ENCODE measurements around the gene LPCAT3. TPM values are rescaled to one million over a fixed set of nuclear protein-coding genes. Genes with fewer than 3 reads are reported as not detected.

The LPCAT3 gene
- total and polyA plus RNA-seq, 4 donors, result 41.9 to 96.5 (median 77.0) TPM

DNA sequence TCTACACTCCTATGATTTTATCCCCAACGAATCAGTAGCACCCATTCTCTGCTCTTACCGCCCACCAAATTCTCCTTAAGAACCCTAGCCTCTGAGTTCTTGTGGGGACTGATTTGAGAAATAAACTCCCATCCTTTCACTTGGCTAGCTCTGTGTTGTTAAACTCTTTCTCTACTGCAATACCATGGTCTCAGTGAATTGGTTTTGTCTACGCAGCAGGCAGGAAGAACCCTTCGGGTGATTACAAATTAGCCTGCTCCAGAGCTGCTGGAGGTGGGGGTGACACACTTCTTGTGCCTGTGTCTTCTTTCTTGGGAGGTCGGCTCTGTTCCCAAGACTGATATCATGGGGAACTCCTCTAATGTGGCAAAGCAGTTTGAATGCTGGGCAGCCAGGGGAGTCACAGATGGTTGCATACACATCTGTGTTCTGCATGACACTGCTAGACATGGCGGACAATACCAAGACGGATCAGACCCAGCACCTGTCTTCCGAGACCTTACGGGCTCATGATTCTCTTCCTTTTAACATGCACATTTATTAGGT, 40.6 kb upstream of the LPCAT3 start:
- no peak overlapping the region for H3K9ac ChIP-seq (ENCODE audit: low read depth in 1 of 2, low read length in 2 of 2)
- H3K36me3 ChIP-seq (ENCODE audit: control insufficient read depth in 4 of 4, insufficient read depth in 3 of 4, low read depth in 1 of 4, low read length in 3 of 4), result peaks cover 0 to 11% (median 2%) of the 10 kb centered on the region in 4 donors
- WGBS, result 94% methylated on average over 9 of the region's 9 CpGs
- H3K27ac ChIP-seq (ENCODE audit: low read depth in 1 of 2, low read length in 2 of 2), result peak overlapping the region; percentile 91 to 93
- H3K27me3 ChIP-seq (ENCODE audit: control insufficient read depth in 4 of 4, insufficient read depth in 4 of 4, low read length in 3 of 4), result no peaks in the 10 kb centered on the region
- no peak overlapping the region for H3K4me3 ChIP-seq (ENCODE audit: low read depth in 1 of 3, low read length in 3 of 3)
- TF ChIP-seq, protein P1, sequence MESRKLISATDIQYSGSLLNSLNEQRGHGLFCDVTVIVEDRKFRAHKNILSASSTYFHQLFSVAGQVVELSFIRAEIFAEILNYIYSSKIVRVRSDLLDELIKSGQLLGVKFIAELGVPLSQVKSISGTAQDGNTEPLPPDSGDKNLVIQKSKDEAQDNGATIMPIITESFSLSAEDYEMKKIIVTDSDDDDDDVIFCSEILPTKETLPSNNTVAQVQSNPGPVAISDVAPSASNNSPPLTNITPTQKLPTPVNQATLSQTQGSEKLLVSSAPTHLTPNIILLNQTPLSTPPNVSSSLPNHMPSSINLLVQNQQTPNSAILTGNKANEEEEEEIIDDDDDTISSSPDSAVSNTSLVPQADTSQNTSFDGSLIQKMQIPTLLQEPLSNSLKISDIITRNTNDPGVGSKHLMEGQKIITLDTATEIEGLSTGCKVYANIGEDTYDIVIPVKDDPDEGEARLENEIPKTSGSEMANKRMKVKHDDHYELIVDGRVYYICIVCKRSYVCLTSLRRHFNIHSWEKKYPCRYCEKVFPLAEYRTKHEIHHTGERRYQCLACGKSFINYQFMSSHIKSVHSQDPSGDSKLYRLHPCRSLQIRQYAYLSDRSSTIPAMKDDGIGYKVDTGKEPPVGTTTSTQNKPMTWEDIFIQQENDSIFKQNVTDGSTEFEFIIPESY (IDR thresholded peaks at IDR 0.05), result no peak
- TF ChIP-seq FOXA1 (IDR thresholded peaks at IDR 0.05), result no peak
- TF ChIP-seq NR2F2 (IDR thresholded peaks at IDR 0.05), result no peak
- TF ChIP-seq, protein P2, sequence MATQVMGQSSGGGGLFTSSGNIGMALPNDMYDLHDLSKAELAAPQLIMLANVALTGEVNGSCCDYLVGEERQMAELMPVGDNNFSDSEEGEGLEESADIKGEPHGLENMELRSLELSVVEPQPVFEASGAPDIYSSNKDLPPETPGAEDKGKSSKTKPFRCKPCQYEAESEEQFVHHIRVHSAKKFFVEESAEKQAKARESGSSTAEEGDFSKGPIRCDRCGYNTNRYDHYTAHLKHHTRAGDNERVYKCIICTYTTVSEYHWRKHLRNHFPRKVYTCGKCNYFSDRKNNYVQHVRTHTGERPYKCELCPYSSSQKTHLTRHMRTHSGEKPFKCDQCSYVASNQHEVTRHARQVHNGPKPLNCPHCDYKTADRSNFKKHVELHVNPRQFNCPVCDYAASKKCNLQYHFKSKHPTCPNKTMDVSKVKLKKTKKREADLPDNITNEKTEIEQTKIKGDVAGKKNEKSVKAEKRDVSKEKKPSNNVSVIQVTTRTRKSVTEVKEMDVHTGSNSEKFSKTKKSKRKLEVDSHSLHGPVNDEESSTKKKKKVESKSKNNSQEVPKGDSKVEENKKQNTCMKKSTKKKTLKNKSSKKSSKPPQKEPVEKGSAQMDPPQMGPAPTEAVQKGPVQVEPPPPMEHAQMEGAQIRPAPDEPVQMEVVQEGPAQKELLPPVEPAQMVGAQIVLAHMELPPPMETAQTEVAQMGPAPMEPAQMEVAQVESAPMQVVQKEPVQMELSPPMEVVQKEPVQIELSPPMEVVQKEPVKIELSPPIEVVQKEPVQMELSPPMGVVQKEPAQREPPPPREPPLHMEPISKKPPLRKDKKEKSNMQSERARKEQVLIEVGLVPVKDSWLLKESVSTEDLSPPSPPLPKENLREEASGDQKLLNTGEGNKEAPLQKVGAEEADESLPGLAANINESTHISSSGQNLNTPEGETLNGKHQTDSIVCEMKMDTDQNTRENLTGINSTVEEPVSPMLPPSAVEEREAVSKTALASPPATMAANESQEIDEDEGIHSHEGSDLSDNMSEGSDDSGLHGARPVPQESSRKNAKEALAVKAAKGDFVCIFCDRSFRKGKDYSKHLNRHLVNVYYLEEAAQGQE (IDR thresholded peaks at IDR 0.05), result no peak
- TF ChIP-seq RXRA (IDR thresholded peaks at IDR 0.05), result no peak
- no peak for TF ChIP-seq HNF4G (IDR thresholded peaks at IDR 0.05)
- TF ChIP-seq SP1 (IDR thresholded peaks at IDR 0.05), result no peak
- no peak for TF ChIP-seq JUND (IDR thresholded peaks at IDR 0.05)
- no peak for TF ChIP-seq TAF1 (conservative IDR thresholded peaks at IDR 0.05)
- no peak for TF ChIP-seq RAD21 (IDR thresholded peaks at IDR 0.05)
- no peak for TF ChIP-seq GABPA (IDR thresholded peaks at IDR 0.05 in 1 of 2, conservative IDR thresholded peaks at IDR 0.05 in 1 of 2)
- TF ChIP-seq, protein P3, sequence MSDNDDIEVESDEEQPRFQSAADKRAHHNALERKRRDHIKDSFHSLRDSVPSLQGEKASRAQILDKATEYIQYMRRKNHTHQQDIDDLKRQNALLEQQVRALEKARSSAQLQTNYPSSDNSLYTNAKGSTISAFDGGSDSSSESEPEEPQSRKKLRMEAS (IDR thresholded peaks at IDR 0.05), result no peak
- TF ChIP-seq, protein P4, sequence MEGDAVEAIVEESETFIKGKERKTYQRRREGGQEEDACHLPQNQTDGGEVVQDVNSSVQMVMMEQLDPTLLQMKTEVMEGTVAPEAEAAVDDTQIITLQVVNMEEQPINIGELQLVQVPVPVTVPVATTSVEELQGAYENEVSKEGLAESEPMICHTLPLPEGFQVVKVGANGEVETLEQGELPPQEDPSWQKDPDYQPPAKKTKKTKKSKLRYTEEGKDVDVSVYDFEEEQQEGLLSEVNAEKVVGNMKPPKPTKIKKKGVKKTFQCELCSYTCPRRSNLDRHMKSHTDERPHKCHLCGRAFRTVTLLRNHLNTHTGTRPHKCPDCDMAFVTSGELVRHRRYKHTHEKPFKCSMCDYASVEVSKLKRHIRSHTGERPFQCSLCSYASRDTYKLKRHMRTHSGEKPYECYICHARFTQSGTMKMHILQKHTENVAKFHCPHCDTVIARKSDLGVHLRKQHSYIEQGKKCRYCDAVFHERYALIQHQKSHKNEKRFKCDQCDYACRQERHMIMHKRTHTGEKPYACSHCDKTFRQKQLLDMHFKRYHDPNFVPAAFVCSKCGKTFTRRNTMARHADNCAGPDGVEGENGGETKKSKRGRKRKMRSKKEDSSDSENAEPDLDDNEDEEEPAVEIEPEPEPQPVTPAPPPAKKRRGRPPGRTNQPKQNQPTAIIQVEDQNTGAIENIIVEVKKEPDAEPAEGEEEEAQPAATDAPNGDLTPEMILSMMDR (IDR thresholded peaks at IDR 0.05; ENCODE audit: low read depth, low read length, missing input control), result no peak
- no peak for TF ChIP-seq HNF4A (conservative IDR thresholded peaks at IDR 0.05)
- TF ChIP-seq YY1 (IDR thresholded peaks at IDR 0.05), result no peak
- TF ChIP-seq, protein P5, sequence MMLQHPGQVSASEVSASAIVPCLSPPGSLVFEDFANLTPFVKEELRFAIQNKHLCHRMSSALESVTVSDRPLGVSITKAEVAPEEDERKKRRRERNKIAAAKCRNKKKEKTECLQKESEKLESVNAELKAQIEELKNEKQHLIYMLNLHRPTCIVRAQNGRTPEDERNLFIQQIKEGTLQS (IDR thresholded peaks at IDR 0.05), result no peak
- no peaks in the 10 kb centered on the region for H3K9me3 ChIP-seq (ENCODE audit: control insufficient read depth in 4 of 4, low read length in 3 of 4)
- DNase-seq (ENCODE audit: low spot score), result no peak
- H3K4me1 ChIP-seq (ENCODE audit: control insufficient read depth in 4 of 4, insufficient read depth in 4 of 4, low read length in 3 of 4), result peaks cover 1 to 25% (median 17%) of the 10 kb centered on the region in 4 donors

Measured in liver (tissue), 9 donors.